ENCODE results near the gene CDK14.

CDK14 gene

DNA sequence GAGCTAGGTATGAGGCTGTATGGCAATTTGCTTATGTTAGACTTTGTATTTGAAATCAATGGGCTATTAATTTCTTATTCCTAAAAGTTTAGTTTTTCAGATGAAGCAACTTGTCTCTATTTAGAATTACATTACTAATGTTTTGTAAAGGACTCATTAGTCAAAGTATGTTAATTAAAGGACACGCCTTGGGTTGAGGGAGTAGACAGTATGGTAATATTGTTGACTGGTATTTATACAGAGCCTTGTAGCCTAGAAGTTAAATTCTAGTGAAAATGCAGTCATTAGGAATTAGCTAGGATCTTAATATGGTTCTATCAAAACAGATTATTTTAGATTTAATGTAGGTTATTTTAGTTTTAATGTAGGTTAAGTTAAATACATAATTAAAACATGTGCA lies 6.2 kb downstream of the CDK14 start:
- H3K4me3 ChIP-seq, result no peak overlapping the region
- H3K27me3 ChIP-seq, result no peaks in the 10 kb centered on the region
- peaks cover 0 to 15% (median 0%) of the 10 kb centered on the region in 11 experiments; a peak in 5 of 22 replicates for H4K20me1 ChIP-seq
- H3K9ac ChIP-seq, result no peak overlapping the region
- H3K4me2 ChIP-seq, result no peak overlapping the region
- H3K36me3 ChIP-seq, result peaks cover 0 to 28% (median 5%) of the 10 kb centered on the region in 11 experiments; a peak in 8 of 22 replicates
- TF ChIP-seq Cebpa-rat (IDR thresholded peaks at IDR 0.05), result no peak
- peaks cover 22 to 50% (median 40%) of the 10 kb centered on the region in 10 experiments for H3K4me1 ChIP-seq
- H3K27ac ChIP-seq, result no peak overlapping the region
- peaks cover 0 to 7% (median 0%) of the 10 kb centered on the region in 11 experiments; a peak in 2 of 22 replicates for H3K9me3 ChIP-seq (replicated peaks in 1 of 11)

DNA sequence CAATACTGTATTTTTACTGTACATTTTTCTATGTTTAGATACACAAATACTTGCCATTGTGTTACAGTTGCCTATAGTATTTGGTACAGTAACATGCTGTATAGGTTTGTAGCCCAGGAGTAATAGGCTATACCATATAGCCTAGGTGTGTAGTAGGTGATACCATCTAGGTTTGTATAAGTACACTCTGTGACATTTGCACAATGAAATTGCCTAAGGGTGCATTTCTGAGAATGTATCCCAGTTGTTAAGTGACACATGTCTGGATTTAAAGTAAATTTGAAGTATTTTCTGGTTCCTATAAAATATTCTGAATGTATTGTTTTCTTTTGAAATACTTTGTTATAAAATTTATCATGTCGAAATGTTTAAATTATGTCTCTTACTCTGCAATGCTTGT lies 7.2 kb downstream of the CDK14 start:
- no peak overlapping the region for H3K27ac ChIP-seq
- no peak for TF ChIP-seq Cebpa-rat (IDR thresholded peaks at IDR 0.05)

DNA sequence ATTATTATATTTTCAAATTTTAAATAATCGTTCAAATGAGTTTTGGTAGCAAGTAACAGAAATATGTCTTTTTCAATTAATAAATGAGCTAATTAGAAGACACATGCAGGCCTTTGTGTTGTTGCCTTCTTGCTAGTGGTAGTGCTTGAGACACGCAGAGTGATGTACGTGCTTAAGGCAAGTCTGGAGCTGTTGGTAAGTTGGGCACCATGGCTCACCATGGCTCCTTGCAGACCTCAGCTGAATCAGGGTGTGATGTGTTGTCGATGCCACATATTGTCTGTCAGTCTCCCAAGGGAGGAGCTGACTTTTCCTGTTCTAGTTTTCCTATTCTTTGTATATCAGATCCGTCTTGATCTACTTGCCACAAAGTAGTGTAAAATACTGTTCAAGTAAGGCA lies 8.3 kb downstream of the CDK14 start:
- H3K27me3 ChIP-seq, result no peaks in the 10 kb centered on the region
- H4K20me1 ChIP-seq, result peaks cover 0 to 15% (median 0%) of the 10 kb centered on the region in 11 experiments; a peak in 5 of 22 replicates
- H3K4me2 ChIP-seq, result peak overlapping the region in 8 of 11 experiments; percentile 27 to 60 (median 51); a peak in 16 of 22 replicates
- no peak overlapping the region for H3K4me3 ChIP-seq
- TF ChIP-seq Cebpa-rat (IDR thresholded peaks at IDR 0.05), result no peak
- peaks cover 0 to 11% (median 0%) of the 10 kb centered on the region in 11 experiments; a peak in 3 of 22 replicates for H3K9me3 ChIP-seq (replicated peaks in 1 of 11)
- H3K9ac ChIP-seq, result no peak overlapping the region
- H3K27ac ChIP-seq, result no peak overlapping the region
- peaks cover 5 to 34% (median 24%) of the 10 kb centered on the region in 10 experiments; a peak in 19 of 20 replicates for H3K4me1 ChIP-seq
- peaks cover 0 to 39% (median 12%) of the 10 kb centered on the region in 11 experiments; a peak in 14 of 22 replicates for H3K36me3 ChIP-seq

More for the DNA sequence above, 7.2 kb downstream of the CDK14 start:
- H4K20me1 ChIP-seq, result peaks cover 0 to 15% (median 0%) of the 10 kb centered on the region in 11 experiments; a peak in 5 of 22 replicates
- peaks cover 0 to 7% (median 0%) of the 10 kb centered on the region in 11 experiments; a peak in 2 of 22 replicates for H3K9me3 ChIP-seq (replicated peaks in 1 of 11)
- H3K4me1 ChIP-seq, result peaks cover 12 to 40% (median 31%) of the 10 kb centered on the region in 10 experiments
- no peak overlapping the region for H3K4me3 ChIP-seq
- peaks cover 0 to 29% (median 5%) of the 10 kb centered on the region in 11 experiments; a peak in 8 of 22 replicates for H3K36me3 ChIP-seq
- H3K27me3 ChIP-seq, result no peaks in the 10 kb centered on the region
- H3K4me2 ChIP-seq, result peak overlapping the region in 2 of 11 experiments; percentile 54 to 59; a peak in 3 of 22 replicates
- no peak overlapping the region for H3K9ac ChIP-seq

DNA sequence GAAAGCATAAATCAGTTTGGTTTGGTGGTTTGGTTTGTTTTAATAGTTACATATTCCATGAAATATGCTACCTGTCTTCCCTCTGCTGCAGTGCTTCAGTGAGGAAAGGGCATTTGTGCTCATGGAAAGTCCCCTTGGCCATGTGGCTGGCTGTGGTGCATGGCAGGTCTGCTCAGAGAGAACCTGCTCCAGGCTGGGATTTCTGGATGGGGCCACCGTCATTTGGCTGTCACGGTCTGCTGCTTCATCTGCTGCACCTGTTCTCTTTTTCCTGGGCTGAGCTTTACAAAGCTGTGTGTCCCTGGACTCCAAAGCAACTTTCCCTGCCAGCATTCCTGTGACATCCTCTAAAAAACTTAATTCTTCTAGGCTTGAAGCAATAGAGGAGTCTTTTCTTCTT lies 8.9 kb downstream of the CDK14 start:
- H3K9ac ChIP-seq, result no peak overlapping the region
- H3K27ac ChIP-seq, result no peak overlapping the region

DNA sequence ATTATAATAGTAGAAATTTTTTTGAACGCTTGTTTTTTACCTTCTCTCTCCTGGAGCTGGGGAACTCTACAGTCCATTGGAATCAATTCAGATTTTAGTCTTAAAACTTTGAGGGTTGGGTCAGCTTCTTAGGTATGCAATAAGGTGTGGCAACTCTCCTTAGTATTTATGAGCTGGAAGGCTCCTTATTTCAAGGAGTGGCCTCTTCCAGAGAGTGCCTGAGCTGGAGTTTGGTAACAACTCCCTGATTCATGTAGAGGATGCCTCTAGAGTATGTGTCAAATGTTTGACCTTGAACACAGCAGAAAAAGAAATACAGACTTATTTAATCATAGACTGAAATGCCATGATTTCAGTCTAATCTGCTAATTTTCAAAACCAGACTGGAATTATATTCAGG lies 11.1 kb downstream of the CDK14 start:
- Histone ChIP-seq H3K9me3 (replicated peaks in 1 of 11) (peaks cover 0 to 33% (median 0%) of the 10 kb centered on the region in 11 experiments; a peak in 5 of 22 replicates), H3K27me3 (no peaks in the 10 kb centered on the region), H3K4me3 (no peak overlapping the region), H3K9ac (no peak overlapping the region), H3K4me1 (peaks cover 0 to 23% (median 17%) of the 10 kb centered on the region in 10 experiments; a peak in 16 of 20 replicates), H3K4me2 (no peak overlapping the region), H4K20me1 (peaks cover 0 to 11% (median 0%) of the 10 kb centered on the region in 11 experiments; a peak in 5 of 22 replicates), H3K27ac (no peak overlapping the region), H3K36me3 (peaks cover 0 to 46% (median 22%) of the 10 kb centered on the region in 11 experiments; a peak in 14 of 22 replicates)
- TF ChIP-seq Cebpa-rat (IDR thresholded peaks at IDR 0.05), result no peak

More for the DNA sequence above, 8.9 kb downstream of the CDK14 start:
- peak overlapping the region in 6 of 11 experiments; percentile 30 to 60 (median 56); a peak in 7 of 22 replicates for H3K4me2 ChIP-seq
- peaks cover 0 to 46% (median 15%) of the 10 kb centered on the region in 11 experiments; a peak in 14 of 22 replicates for H3K36me3 ChIP-seq
- peaks cover 4 to 27% (median 21%) of the 10 kb centered on the region in 10 experiments; a peak in 19 of 20 replicates for H3K4me1 ChIP-seq
- H3K9me3 ChIP-seq (replicated peaks in 1 of 11), result peaks cover 0 to 16% (median 0%) of the 10 kb centered on the region in 11 experiments; a peak in 4 of 22 replicates
- peaks cover 0 to 15% (median 0%) of the 10 kb centered on the region in 11 experiments; a peak in 5 of 22 replicates for H4K20me1 ChIP-seq
- TF ChIP-seq Cebpa-rat (IDR thresholded peaks at IDR 0.05), result no peak
- no peaks in the 10 kb centered on the region for H3K27me3 ChIP-seq
- no peak overlapping the region for H3K4me3 ChIP-seq

DNA sequence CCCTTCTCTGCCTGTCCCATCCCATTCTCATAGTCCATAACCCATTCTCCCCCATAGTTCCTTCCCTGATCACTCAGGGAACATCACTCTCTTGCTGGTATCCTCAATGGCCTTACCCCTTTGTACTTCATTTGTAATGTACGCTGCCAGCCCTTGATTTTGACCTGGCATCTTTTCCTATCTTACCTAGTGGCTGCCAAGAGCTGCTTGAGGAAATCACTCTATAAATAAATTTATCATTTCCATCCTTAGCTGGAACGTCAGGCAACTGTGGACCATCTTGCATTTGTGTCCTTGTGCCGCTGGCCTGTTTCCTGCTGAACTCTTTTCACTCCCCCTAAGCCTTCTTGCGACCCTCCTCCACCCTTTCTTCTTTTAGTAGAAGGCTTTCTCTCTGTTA lies 14.0 kb downstream of the CDK14 start:
- H3K4me2 ChIP-seq, result no peak overlapping the region
- no peak for TF ChIP-seq Cebpa-rat (IDR thresholded peaks at IDR 0.05)
- peaks cover 0 to 50% (median 22%) of the 10 kb centered on the region in 11 experiments; a peak in 14 of 22 replicates for H3K36me3 ChIP-seq
- H3K27ac ChIP-seq, result no peak overlapping the region
- H3K4me1 ChIP-seq, result peaks cover 2 to 26% (median 9%) of the 10 kb centered on the region in 10 experiments; a peak in 18 of 20 replicates
- peaks cover 0 to 3% (median 0%) of the 10 kb centered on the region in 11 experiments; a peak in 5 of 22 replicates for H4K20me1 ChIP-seq
- H3K27me3 ChIP-seq, result no peaks in the 10 kb centered on the region
- H3K9me3 ChIP-seq (replicated peaks in 1 of 11), result peaks cover 0 to 47% (median 0%) of the 10 kb centered on the region in 11 experiments; a peak in 7 of 22 replicates
- no peak overlapping the region for H3K9ac ChIP-seq
- H3K4me3 ChIP-seq, result no peak overlapping the region

DNA sequence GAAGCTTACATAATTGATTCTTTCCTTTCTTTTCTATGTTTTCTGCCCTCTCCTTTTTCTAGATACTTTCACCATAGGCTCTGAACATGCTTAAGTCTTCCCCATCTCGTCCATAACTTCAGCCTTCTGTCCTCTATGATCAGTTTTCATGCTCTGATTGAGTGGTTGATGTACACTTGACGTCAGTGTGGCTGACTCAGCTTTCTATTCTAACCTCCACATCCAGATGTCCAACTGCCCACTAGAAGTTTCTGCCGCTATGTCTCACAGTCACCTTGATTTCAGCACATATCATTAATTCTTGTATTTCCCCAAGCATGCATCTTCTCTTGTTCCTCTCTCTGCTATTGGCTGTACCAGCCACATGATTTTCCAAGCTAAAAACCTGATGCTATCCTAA lies 15.0 kb downstream of the CDK14 start:
- H3K4me2 ChIP-seq, result 0 out of 22 replicates have a peak overlapping the region, but pooled peaks of 1 of the 11 experiments have one; percentile 9

DNA sequence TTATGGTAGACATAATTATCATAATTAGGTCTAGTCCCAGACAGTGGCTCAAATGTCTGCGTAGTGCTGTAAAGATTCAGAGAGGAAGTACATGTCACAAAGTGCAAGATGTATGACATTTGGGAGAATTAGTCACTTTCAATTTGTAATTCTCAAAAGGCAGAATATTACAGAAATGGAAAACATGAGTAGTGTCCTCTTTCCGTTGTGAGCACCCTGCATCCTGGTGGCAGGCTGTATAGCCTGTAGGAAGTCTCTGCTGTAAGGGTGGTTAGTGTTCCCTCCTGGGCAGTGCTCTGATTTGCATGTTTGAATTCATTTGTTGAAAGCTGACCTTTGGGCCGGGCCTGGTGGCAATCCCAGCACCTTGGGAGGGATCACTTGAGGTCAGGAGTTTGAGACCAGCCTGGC lies 17.0 kb downstream of the CDK14 start:
- no peak overlapping the region for H3K4me3 ChIP-seq
- H3K27ac ChIP-seq, result peak overlapping the region in 4 of 11 experiments; percentile 18 to 62 (median 43); a peak in 6 of 22 replicates
- peaks cover 0 to 43% (median 8%) of the 10 kb centered on the region in 11 experiments; a peak in 12 of 22 replicates for H3K36me3 ChIP-seq
- TF ChIP-seq Cebpa-rat (IDR thresholded peaks at IDR 0.05), result no peak
- no peaks in the 10 kb centered on the region for H3K27me3 ChIP-seq
- peak overlapping the region in 1 of 11 experiments; percentile 56; a peak in 1 of 22 replicates for H3K9ac ChIP-seq
- H3K9me3 ChIP-seq (replicated peaks in 1 of 11), result peaks cover 0 to 47% (median 0%) of the 10 kb centered on the region in 11 experiments; a peak in 8 of 22 replicates
- H3K4me1 ChIP-seq, result peaks cover 0 to 26% (median 6%) of the 10 kb centered on the region in 10 experiments; a peak in 10 of 20 replicates
- no peaks in the 10 kb centered on the region for H4K20me1 ChIP-seq
- H3K4me2 ChIP-seq, result peak overlapping the region in 7 of 11 experiments; percentile 14 to 70 (median 23); a peak in 11 of 22 replicates

More for the DNA sequence above, 15.0 kb downstream of the CDK14 start:
- H3K36me3 ChIP-seq, result peaks cover 0 to 46% (median 22%) of the 10 kb centered on the region in 11 experiments; a peak in 13 of 22 replicates
- H3K9me3 ChIP-seq (replicated peaks in 1 of 11), result peaks cover 0 to 47% (median 0%) of the 10 kb centered on the region in 11 experiments; a peak in 7 of 22 replicates
- H3K4me1 ChIP-seq, result peaks cover 0 to 26% (median 6%) of the 10 kb centered on the region in 10 experiments; a peak in 10 of 20 replicates
- H3K9ac ChIP-seq, result no peak overlapping the region
- no peak for TF ChIP-seq Cebpa-rat (IDR thresholded peaks at IDR 0.05)
- no peaks in the 10 kb centered on the region for H4K20me1 ChIP-seq
- no peak overlapping the region for H3K27ac ChIP-seq
- H3K4me3 ChIP-seq, result no peak overlapping the region
- no peaks in the 10 kb centered on the region for H3K27me3 ChIP-seq

DNA sequence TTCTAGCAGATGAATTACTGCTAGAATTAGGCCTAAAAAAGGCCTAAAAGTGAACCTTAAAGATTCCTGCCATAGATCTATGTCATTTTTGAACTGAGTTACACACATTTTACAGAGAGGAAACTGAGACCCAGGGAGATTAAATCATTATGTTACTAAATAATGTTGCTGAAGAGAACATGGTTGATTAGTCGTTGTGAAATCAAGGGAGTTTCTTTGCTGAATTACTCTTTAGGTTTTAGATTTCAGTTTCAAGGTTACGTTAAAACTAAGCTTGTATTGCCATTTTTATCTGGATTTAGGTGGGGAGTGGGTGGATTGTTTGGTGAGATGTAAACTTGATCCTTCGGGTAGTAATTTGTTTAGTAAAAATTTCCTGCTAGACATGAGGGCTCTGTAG lies 21.3 kb downstream of the CDK14 start:
- H3K4me3 ChIP-seq, result no peak overlapping the region
- H3K27ac ChIP-seq, result no peak overlapping the region
- no peak for TF ChIP-seq Cebpa-rat (IDR thresholded peaks at IDR 0.05)
- no peak overlapping the region for H3K9ac ChIP-seq
- H3K9me3 ChIP-seq (replicated peaks in 1 of 11), result peaks cover 0 to 29% (median 14%) of the 10 kb centered on the region in 11 experiments; a peak in 12 of 22 replicates
- no peaks in the 10 kb centered on the region for H3K27me3 ChIP-seq
- peaks cover 0 to 24% (median 13%) of the 10 kb centered on the region in 11 experiments; a peak in 14 of 22 replicates for H3K36me3 ChIP-seq
- H3K4me1 ChIP-seq, result peaks cover 11 to 35% (median 22%) of the 10 kb centered on the region in 10 experiments
- H3K4me2 ChIP-seq, result no peak overlapping the region
- no peaks in the 10 kb centered on the region; a peak in 1 of 22 replicates for H4K20me1 ChIP-seq

Measured in BLaER1 treated with 17β-estradiol and CSF1 and Interleukin-3, amounts not matched to agents 10 nM and 100 nM (cell line).